ENCODE results near the gene PRRT3. TPM values are rescaled to one million over a fixed set of nuclear protein-coding genes. Genes with fewer than 3 reads are reported as not detected.

The PRRT3 gene
- polyA plus RNA-seq, 1 experiment: 4.0 TPM

DNA sequence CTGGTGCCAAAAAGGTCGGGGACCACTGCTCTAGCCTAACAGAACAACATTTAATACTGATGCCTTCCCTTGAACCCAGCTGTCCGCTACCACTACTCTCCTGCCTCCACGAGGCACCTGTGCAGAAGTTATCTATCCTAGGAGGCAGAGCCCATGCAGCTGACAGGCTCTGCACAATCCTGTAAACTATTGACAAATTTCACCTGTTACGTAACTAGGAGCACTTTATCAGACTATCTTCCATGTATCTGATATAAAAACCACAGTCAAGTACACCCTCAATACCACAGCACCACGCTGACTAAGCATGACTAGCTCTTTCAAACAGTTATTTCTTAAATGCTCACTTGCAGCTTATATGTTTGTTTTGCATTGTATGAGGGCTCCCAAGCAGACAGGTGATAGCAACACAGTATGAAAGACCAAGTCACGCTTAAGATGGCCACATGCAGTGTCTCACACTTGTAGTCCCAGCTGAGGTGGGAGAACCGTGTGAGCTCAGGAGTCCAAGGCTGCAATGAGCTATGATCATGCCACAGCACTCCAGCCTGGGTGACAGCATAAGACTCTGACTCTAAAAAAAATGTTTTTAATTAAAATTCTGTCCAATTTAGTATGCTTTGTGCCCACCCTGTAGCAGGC, 39.8 kb downstream of the PRRT3 start:
- no peaks in the 10 kb centered on the region for H3K36me3 ChIP-seq (ENCODE audit: control insufficient read depth, insufficient read depth, low read length)
- H3K27me3 ChIP-seq (ENCODE audit: control insufficient read depth, insufficient read depth, low read length): no peaks in the 10 kb centered on the region
- H3K4me3 ChIP-seq (ENCODE audit: low read depth, low read length): no peak overlapping the region
- TF ChIP-seq CTCF (IDR thresholded peaks at IDR 0.05; ENCODE audit: insufficient read depth, low read depth, low read length): no peak
- no peak for DNase-seq (ENCODE audit: low read depth)
- CTCF ChIA-PET: interaction anchor here (1.2 to 1.4 kb wide), 3 partner anchors 10 to 28 kb away, joined by 4 to 9 read pairs (median 5); partner anchors contain the start of genes CRELD1 and IL17RE
- POLR2A ChIA-PET: interaction anchor here (0.7 kb wide), 1 partner anchor 1792 kb away, joined by 3 read pairs; no protein-coding TSS in a partner anchor

DNA sequence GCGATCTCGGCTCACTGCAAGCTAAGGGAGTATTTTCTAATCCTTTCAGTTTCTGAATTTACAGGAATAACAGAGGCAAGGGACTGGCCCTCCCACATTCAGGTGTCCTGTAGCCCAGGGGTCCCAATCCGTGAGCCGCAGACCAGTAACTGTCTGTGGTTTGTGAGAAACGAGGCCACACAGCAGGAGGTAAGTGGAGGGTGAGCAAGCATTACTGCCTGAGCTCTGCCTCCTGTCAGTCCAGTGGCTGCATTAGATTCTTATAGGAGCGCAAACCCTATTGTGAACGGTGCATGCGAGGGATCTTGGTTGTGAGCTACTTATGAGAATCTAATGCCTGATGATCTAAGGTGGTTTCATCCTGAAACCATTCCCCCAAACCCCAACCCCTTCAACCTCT, 40.3 kb downstream of the PRRT3 start:
- ChIA-PET POLR2A (interaction anchor here (0.7 kb wide), 1 partner anchor 1793 kb away, joined by 3 read pairs; no protein-coding TSS in a partner anchor), CTCF (interaction anchor here (1.4 kb wide), 1 partner anchor 9 kb away, joined by 9 read pairs; the partner anchor contains the start of gene IL17RE)
- TF ChIP-seq CTCF (IDR thresholded peaks at IDR 0.05; ENCODE audit: insufficient read depth, low read depth, low read length): no peak
- DNase-seq (ENCODE audit: low read depth): no peak
- H3K27me3 ChIP-seq (ENCODE audit: control insufficient read depth, insufficient read depth, low read length): no peaks in the 10 kb centered on the region
- no peak overlapping the region for H3K4me3 ChIP-seq (ENCODE audit: low read depth, low read length)
- peaks cover under 1% of the 10 kb centered on the region; the same call in 1 of the 2 replicates for H3K36me3 ChIP-seq (ENCODE audit: control insufficient read depth, insufficient read depth, low read length)

GRCh38 chr3:9909221-9910013, 42.8 kb downstream of the PRRT3 start:
- no peak for DNase-seq (ENCODE audit: low read depth)
- peaks cover 3% of the 10 kb centered on the region; the same call in 1 of the 2 replicates for H3K36me3 ChIP-seq (ENCODE audit: control insufficient read depth, insufficient read depth, low read length)
- no peaks in the 10 kb centered on the region for H3K27me3 ChIP-seq (ENCODE audit: control insufficient read depth, insufficient read depth, low read length)
- ChIA-PET POLR2A (no interaction called here), CTCF (no interaction called here)
- no peak for TF ChIP-seq CTCF (IDR thresholded peaks at IDR 0.05; ENCODE audit: insufficient read depth, low read depth, low read length)
- H3K4me3 ChIP-seq (ENCODE audit: low read depth, low read length): no peak overlapping the region

- no peak for DNase-seq (ENCODE audit: low read depth)
- no peak overlapping the region for H3K4me3 ChIP-seq (ENCODE audit: low read depth, low read length)
- ChIA-PET CTCF (no interaction called here), POLR2A (no interaction called here)
- no peak for TF ChIP-seq CTCF (IDR thresholded peaks at IDR 0.05; ENCODE audit: insufficient read depth, low read depth, low read length)
- H3K27me3 ChIP-seq (ENCODE audit: control insufficient read depth, insufficient read depth, low read length): no peaks in the 10 kb centered on the region
- peaks cover 3% of the 10 kb centered on the region; the same call in 1 of the 2 replicates for H3K36me3 ChIP-seq (ENCODE audit: control insufficient read depth, insufficient read depth, low read length)
Measured at GRCh38 chr3:9908286-9908685, 43.9 kb downstream of the PRRT3 start.

- no peak for TF ChIP-seq CTCF (IDR thresholded peaks at IDR 0.05; ENCODE audit: insufficient read depth, low read depth, low read length)
- no peaks in the 10 kb centered on the region for H3K27me3 ChIP-seq (ENCODE audit: control insufficient read depth, insufficient read depth, low read length)
- DNase-seq (ENCODE audit: low read depth): no peak
- CTCF ChIA-PET: interaction anchor here (1.2 kb wide), 1 partner anchor 42 kb away, joined by 3 read pairs; no protein-coding TSS in a partner anchor
- POLR2A ChIA-PET: no interaction called here
- peaks cover 3% of the 10 kb centered on the region; the same call in 1 of the 2 replicates for H3K36me3 ChIP-seq (ENCODE audit: control insufficient read depth, insufficient read depth, low read length)
- H3K4me3 ChIP-seq (ENCODE audit: low read depth, low read length): no peak overlapping the region
Measured at GRCh38 chr3:9906480-9906879, 45.7 kb downstream of the PRRT3 start.
